ENCODE results near the gene MUCL3.

DNA sequence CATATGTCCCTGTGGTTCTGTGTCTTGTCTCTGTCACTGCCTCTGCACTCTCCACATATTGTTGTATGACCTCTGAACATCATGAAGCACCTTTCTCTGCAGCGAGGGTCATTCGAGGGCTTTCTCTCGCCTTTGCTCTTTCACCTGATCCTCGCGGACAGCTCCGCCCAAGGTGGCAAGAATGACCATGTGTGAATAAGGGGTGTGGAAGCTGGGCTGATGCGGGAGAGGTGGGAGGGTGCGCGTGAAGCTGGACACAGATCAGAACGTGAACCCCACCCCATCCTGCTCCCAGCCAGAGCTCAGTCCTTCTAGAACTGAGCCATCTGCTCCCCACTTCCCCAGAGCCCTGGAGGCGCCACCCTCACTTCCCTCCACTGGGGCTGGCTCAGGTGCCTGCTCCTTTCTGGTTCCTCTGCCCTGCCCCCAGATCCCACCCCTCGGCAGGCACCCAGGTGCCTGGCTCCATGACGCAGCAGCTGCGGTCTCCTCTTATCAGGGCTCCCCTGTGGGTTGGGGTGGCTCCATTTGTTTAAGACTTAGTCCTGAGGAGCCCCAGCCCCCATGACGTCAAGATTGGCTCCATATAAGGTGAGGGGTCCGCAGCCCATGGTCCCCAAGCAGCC lies at the start of gene MUCL3:
- TF ChIP-seq, protein P1, sequence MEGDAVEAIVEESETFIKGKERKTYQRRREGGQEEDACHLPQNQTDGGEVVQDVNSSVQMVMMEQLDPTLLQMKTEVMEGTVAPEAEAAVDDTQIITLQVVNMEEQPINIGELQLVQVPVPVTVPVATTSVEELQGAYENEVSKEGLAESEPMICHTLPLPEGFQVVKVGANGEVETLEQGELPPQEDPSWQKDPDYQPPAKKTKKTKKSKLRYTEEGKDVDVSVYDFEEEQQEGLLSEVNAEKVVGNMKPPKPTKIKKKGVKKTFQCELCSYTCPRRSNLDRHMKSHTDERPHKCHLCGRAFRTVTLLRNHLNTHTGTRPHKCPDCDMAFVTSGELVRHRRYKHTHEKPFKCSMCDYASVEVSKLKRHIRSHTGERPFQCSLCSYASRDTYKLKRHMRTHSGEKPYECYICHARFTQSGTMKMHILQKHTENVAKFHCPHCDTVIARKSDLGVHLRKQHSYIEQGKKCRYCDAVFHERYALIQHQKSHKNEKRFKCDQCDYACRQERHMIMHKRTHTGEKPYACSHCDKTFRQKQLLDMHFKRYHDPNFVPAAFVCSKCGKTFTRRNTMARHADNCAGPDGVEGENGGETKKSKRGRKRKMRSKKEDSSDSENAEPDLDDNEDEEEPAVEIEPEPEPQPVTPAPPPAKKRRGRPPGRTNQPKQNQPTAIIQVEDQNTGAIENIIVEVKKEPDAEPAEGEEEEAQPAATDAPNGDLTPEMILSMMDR (IDR thresholded peaks at IDR 0.05 in 4 of 5, conservative IDR thresholded peaks at IDR 0.05 in 1 of 5): no peak
- no peak for TF ChIP-seq POLR2A (IDR thresholded peaks at IDR 0.05)
